HG02970 (cell line): Measurements from ENCODE around the gene SYN1.
"Not testable (repeated sequence)": the region's sequence is repeated elsewhere in the genome, so short reads cannot be mapped to it uniquely, and the experiment has no call there.

ENCODE experiments used
- ATAC-seq: cut with Tn5 transposase; IDR thresholded peaks from one replicate; pipeline ENCODE4 v1.9.1; 2021; ENCODE audit warnings: mild to moderate bottlenecking, moderate library complexity, moderate number of reproducible peaks; ENCODE audit not compliant: unreplicated experiment, low FRiP score

The SYN1 gene

GRCh38 chrX:47603125-47603524 lies 16.5 kb downstream of the SYN1 start:
- not testable (repeated sequence) for ATAC-seq

GRCh38 chrX:47597222-47597621 lies 22.4 kb downstream of the SYN1 start:
- no peak for ATAC-seq

- ATAC-seq: no peak
Observed at GRCh38 chrX:47596256-47596655, 23.4 kb downstream of the SYN1 start.

GRCh38 chrX:47595716-47596251 lies 23.9 kb downstream of the SYN1 start:
- no peak for ATAC-seq

- ATAC-seq: no peak
Observed at GRCh38 chrX:47593522-47593921, 26.1 kb downstream of the SYN1 start.

GRCh38 chrX:47590984-47591383 lies 28.7 kb downstream of the SYN1 start:
- ATAC-seq: no peak

GRCh38 chrX:47587906-47588735 lies 31.5 kb downstream of the SYN1 start:
- ATAC-seq: no peak

- ATAC-seq: no peak
Observed at GRCh38 chrX:47587091-47587891, 32.4 kb downstream of the SYN1 start.

GRCh38 chrX:47586043-47586787 lies 33.4 kb downstream of the SYN1 start:
- no peak for ATAC-seq

- no peak for ATAC-seq
Observed at GRCh38 chrX:47585273-47585672, 34.4 kb downstream of the SYN1 start.

- ATAC-seq: no peak
Observed at GRCh38 chrX:47584714-47585113, 34.9 kb downstream of the SYN1 start.

GRCh38 chrX:47583240-47583861 lies 36.3 kb downstream of the SYN1 start:
- ATAC-seq: no peak

GRCh38 chrX:47581731-47582647 lies 37.7 kb downstream of the SYN1 start, which contains the start of gene TIMP1:
TIMP1 (plus strand) TSS chrX:47582436; CDS start chrX:47583416, 980 bp downstream.
- no peak for ATAC-seq

- no peak for ATAC-seq
Observed at GRCh38 chrX:47579537-47579936, 40.1 kb downstream of the SYN1 start.

GRCh38 chrX:47578692-47579091 lies 41.0 kb downstream of the SYN1 start:
- ATAC-seq: no peak

- ATAC-seq: no peak
Observed at GRCh38 chrX:47577901-47578300, 41.8 kb downstream of the SYN1 start.

- no peak for ATAC-seq
Observed at GRCh38 chrX:47577424-47577823, 42.2 kb downstream of the SYN1 start.

- ATAC-seq: no peak
Observed at GRCh38 chrX:47576021-47576898, 43.4 kb downstream of the SYN1 start.
